Effector memory CD4-positive, alpha-beta T cell (primary cell): ENCODE data around the gene RPL19.

ENCODE experiments used
- DNase-seq, 3 donors: peaks; one replicate each; pipeline ENCODE4 v3.0.0-alpha.2; 2020
- H3K27ac ChIP-seq: 2 replicates; pipeline ENCODE4 v1.7.0; 2013; ENCODE audit warnings: mild to moderate bottlenecking, low read length, moderate library complexity; ENCODE audit not compliant: insufficient read depth, poor library complexity, severe bottlenecking
- H3K27me3 ChIP-seq: replicated peaks from 2 replicates; pipeline ENCODE4 v1.7.0; 2013; ENCODE audit warnings: mild to moderate bottlenecking, low read length; ENCODE audit not compliant: insufficient read depth, control insufficient read depth, poor library complexity, severe bottlenecking
- H3K36me3 ChIP-seq: 2 replicates; pipeline ENCODE4 v1.7.0; 2013; ENCODE audit warnings: mild to moderate bottlenecking, low read length, moderate library complexity; ENCODE audit not compliant: control insufficient read depth, insufficient read depth
- H3K4me1 ChIP-seq: 2 replicates; pipeline ENCODE4 v1.7.0; 2013; ENCODE audit warnings: low read length, mild to moderate bottlenecking; ENCODE audit not compliant: control insufficient read depth, insufficient read depth, poor library complexity, severe bottlenecking
- H3K4me3 ChIP-seq: 2 replicates; pipeline ENCODE4 v1.7.0; 2013; ENCODE audit warnings: low read length, low read depth, mild to moderate bottlenecking; ENCODE audit not compliant: insufficient read depth, poor library complexity, severe bottlenecking
- H3K9me3 ChIP-seq: 2 replicates; pipeline ENCODE4 v1.7.0; 2013; ENCODE audit warnings: mild to moderate bottlenecking, low read length, moderate library complexity; ENCODE audit not compliant: control insufficient read depth

Gene RPL19

DNA sequence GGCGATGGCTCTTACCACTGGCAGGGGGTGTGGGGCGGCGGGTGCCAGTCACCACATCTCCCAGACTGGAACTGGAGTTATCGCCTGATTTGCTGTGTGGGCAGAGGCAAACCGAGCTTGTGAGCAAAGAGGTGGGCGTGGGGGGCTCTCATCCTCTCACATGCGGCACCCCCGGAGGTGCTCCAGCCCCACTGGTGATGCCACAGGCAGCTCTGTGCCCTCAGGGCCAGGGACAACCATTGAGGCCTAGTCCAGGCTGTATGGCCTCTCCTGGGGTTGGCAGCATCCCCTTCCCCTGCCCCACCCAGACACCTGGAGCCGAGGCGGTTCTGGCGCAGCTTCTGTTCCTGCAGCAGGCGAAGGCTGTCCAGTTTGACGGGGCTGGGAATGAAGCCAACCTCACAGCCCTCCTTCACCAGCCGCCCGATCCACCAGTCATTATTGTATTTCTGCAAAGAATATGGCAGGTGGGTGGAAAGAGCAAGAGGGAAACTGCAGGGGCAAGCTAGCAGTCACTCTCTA is 13.5 kb upstream of the RPL19 start:
- no peak for DNase-seq
- no peak overlapping the region for H3K4me3 ChIP-seq
- H3K27me3 ChIP-seq, result no peaks in the 10 kb centered on the region
- no peak overlapping the region for H3K27ac ChIP-seq
- peaks cover 44% of the 10 kb centered on the region for H3K36me3 ChIP-seq
- H3K4me1 ChIP-seq, result no peaks in the 10 kb centered on the region
- H3K9me3 ChIP-seq, result no peaks in the 10 kb centered on the region

DNA sequence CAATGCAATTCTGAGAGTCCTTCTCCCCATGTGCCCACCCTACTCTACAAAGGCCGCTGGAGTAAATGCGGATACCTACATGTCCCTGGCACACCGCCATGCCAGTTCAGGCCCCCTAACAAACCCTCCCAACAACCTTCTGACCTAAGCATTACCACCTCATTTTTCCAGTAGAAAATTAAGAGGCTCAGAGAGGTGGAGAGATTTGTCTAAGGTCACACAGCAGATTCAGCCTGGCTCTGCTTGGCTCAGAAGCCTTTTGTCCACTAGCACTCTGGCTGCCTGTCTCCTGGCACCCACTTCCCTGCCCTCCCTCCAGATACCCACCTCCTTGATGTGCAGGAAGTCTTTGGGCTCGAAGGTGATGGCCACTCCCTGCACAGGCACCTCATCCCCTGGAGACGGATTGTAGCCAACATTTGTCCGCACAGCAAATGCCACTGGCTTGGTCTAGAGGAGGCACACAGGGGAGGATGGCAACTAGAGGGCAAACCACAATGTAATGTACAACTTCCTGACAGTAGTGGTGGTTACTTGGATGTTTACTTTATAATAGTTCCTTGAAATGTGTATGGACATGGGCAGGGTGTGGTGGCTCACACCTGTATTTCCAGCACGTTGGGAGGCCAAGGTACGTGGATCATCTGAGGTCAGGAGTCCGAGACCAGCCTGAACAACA is 12.8 kb upstream of the RPL19 start:
- H3K9me3 ChIP-seq, result no peaks in the 10 kb centered on the region
- H3K27ac ChIP-seq, result no peak overlapping the region
- DNase-seq, result no peak
- no peak overlapping the region for H3K4me3 ChIP-seq
- H3K4me1 ChIP-seq, result no peaks in the 10 kb centered on the region
- H3K27me3 ChIP-seq, result no peaks in the 10 kb centered on the region
- H3K36me3 ChIP-seq, result peaks cover 42% of the 10 kb centered on the region

DNA sequence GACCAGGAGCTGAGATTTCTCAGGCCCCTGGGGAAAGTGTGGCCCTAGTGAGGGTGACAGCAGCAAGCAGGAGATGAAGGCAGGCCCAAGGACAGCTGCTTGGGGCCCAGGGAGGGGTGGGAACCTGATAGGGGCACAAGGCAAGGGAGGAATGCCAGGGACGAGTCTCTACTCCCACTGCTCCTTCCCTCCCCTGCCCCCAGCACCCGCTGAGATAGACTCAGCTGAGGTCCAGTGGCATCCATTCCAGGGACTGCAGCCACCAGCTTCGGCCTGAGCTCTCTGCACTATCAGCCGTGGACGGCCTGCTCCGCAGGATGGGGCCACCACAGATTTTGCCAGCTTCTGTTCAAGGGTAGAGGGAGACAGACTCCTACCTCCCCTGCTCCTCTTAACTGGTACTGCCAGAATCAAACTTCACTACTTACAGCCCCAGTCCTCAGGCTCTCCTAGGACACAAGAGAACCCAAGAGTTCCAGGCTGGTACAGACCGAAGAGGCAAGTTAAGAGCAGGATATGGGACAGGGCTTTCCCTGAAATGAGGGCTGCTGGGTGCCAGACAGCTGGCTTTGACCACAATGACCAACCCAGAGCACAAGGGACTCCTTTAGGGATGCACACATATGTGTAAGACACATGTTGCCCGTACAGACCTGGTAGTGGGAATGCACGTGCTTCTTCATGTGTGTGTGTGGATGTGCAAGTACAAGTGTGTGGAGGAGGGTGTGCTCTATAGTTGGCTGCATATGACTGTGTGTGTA is 8.2 kb upstream of the RPL19 start:
- no peak for DNase-seq
- Histone ChIP-seq H3K4me1 (peaks cover 11% of the 10 kb centered on the region), H3K9me3 (no peaks in the 10 kb centered on the region), H3K4me3 (no peak overlapping the region), H3K27ac (no peak overlapping the region), H3K36me3 (peaks cover 9% of the 10 kb centered on the region), H3K27me3 (no peaks in the 10 kb centered on the region)

DNA sequence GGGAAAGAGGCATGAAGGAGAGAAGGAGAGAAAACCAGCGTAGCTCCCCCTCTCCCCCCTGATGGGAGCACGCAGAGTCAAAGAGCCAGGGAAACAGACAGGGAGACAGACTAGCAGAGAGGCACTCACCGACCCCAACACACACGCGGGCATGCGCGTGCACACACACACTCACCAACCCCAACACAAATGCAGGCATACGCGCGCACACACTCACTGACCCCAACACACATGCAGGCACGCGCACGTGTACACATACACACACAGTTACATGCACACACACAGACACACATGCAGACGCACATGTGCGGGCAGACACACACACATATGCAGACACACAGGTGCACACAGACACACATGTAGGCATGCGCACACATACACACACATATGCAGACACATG is 7.2 kb upstream of the RPL19 start:
- no peak for DNase-seq
- Histone ChIP-seq H3K27me3 (no peaks in the 10 kb centered on the region), H3K4me1 (peaks cover 13% of the 10 kb centered on the region), H3K27ac (no peak overlapping the region), H3K36me3 (peaks cover 3% of the 10 kb centered on the region), H3K4me3 (no peak overlapping the region), H3K9me3 (no peaks in the 10 kb centered on the region)

DNA sequence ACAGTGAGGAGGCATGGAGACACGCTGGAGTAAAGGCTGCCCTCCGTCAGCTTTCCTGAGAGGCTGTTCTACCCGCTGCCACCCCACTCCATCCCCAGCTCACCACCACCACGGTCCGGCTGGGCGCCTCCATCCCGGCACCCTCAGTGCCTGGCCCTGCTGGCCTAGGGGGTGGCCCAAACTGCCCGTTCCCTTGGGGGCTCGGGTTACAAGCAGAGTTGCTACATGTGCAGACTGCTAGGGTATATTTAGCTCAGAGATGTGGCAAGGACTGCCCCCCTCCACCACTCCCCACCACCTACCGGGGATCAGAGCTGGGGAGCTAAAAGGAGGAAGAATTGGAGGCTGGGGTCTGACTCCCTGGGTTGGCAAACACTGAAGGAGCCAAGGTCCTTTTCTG is 6.7 kb upstream of the RPL19 start:
- Histone ChIP-seq H3K4me1 (peaks cover 18% of the 10 kb centered on the region), H3K4me3 (no peak overlapping the region), H3K27ac (no peak overlapping the region), H3K27me3 (no peaks in the 10 kb centered on the region), H3K9me3 (no peaks in the 10 kb centered on the region), H3K36me3 (peaks cover under 1% of the 10 kb centered on the region)
- DNase-seq, result no peak

DNA sequence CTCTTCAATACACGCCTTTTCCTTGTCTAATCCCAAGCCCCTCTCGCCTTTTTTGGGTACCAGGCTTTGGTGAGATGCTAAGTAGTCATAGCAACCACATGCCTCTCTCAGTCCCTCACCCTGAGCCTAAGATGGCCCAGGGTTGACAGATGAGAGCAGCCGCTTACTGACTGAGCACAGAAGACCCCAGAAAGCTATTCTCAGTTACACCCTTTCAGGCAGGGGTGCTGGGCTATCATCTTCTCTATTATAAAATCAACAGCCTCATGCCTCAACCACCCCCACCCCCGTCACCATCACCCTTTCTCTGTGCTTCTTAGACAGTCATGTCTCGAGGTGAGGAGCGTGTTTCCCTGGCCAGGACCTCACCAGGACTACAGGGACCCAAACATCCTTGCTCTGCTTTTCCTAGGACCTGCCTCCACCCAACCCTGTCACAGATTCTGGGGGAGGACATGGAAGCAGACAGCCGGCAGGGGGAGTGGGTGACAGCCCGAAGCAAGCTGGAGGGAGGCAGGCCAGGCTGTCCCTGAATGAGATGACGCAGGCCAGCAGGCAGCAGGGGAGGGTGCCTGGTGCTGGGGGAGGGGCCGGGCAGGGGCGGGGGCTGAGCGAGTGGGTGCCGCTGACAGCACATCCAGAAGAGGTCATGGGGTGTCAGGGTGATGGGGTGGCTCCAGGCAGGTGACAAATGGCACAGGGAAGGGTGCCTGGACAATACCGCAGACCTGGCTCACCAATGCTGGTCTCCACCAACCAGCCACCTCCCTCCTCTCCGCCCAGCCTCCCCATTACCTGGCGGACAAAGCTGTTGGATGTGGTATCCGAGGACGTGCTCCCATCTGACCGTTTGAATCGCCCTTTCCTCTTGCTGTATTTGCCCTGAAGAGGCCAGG is 5.7 kb upstream of the RPL19 start:
- peaks cover 24% of the 10 kb centered on the region for H3K4me1 ChIP-seq
- H3K36me3 ChIP-seq, result no peaks in the 10 kb centered on the region
- H3K9me3 ChIP-seq, result no peaks in the 10 kb centered on the region
- no peak overlapping the region for H3K4me3 ChIP-seq
- H3K27me3 ChIP-seq, result no peaks in the 10 kb centered on the region
- no peak overlapping the region for H3K27ac ChIP-seq
- no peak for DNase-seq

DNA sequence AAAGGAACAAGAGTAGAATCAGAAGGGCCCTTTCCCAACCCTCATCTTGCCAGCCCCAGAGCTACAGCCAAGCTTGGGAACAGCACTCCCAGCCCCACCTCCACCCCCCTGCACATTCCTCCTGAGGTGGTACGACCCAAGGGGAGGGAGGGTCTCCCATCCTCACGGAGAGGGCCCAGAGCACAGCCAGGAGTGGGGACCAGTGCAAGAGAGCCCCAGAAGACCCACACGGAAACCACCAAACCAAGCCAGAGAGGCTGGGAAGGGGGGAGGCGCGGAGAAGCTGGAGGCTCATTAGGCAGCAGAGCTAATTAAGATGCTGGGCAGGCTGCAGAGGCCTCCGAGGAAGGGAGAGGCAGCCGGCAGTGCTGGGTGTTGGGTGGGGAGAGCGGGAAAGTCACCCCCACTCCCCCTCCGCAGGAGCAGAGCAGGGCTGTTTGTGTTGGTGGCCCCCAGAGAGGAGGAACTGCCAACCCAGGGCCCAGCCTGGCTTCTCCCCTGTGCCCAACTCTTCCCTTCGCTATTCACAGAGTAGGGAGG is 5.0 kb upstream of the RPL19 start:
- H3K27ac ChIP-seq, result no peak overlapping the region
- H3K9me3 ChIP-seq, result no peaks in the 10 kb centered on the region
- peaks cover 24% of the 10 kb centered on the region for H3K4me1 ChIP-seq
- no peaks in the 10 kb centered on the region for H3K36me3 ChIP-seq
- no peaks in the 10 kb centered on the region for H3K27me3 ChIP-seq
- no peak overlapping the region for H3K4me3 ChIP-seq
- DNase-seq, result no peak

DNA sequence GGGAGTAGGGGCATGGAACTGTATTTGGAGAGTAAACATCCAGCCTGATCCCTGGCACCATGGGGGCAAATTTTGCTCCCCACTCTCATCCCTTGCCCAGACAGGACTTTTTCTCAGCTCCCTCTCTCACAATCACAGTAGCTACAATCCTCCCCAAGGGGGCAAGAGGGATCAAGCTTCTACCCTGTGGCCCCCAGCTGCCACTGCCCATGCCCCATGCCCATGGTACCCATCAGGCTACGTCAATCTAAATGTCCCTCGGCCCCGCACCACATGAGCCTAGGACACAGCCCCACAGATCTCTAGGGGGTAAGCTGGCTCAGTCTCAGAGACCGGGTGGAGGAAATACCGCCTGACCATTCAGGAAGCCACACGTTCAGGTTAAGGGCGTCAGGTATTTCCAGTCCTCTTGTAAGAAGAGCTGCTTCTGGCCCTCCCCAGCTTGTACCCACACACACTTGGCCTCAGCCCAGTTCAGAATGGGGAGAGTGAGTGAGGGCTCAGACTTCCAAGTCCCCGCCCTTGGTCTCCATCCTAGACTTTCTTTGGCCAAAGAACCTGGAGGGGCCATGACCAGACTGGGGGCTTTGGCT is 4.4 kb upstream of the RPL19 start:
- Histone ChIP-seq H3K9me3 (no peaks in the 10 kb centered on the region), H3K27me3 (no peaks in the 10 kb centered on the region), H3K4me3 (no peak overlapping the region), H3K36me3 (no peaks in the 10 kb centered on the region), H3K4me1 (peaks cover 27% of the 10 kb centered on the region), H3K27ac (peak overlapping the region; percentile 30)
- no peak for DNase-seq

DNA sequence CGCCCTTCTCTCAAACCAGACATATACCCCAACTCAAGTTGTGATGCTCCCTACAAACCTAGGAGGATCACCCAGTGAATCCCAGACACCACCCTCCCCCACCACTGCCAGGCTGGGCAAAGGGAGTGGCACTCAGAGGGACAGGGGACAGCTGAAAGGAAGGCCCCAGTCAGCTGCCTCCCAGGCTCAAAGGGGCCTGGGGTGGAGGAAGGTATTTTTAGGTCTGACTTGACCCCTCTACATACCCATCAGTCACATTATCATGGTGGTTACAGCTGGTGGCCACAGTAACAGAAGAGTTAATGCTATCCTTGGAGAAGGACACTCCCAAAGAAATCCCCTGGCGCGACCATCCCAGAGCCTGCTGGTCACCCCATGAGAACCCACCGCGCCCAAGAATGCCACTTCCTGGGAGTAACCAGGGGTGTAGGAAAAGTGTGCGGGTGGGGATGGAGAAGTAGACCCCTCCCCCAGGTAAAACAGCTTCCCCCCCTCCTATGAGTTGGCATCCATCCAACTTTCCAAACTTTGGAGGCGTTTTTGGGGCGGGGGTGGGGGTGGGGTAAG is 3.8 kb upstream of the RPL19 start:
- no peak for DNase-seq
- Histone ChIP-seq H3K4me3 (no peak overlapping the region), H3K4me1 (peaks cover 34% of the 10 kb centered on the region), H3K9me3 (no peaks in the 10 kb centered on the region), H3K27ac (no peak overlapping the region), H3K27me3 (no peaks in the 10 kb centered on the region), H3K36me3 (no peaks in the 10 kb centered on the region)
